Measurements from ENCODE around the gene TYSND1.

GRCh38 chr10:70160798-70161197, 14.3 kb upstream of the TYSND1 start:
- TF ChIP-seq CTCF (IDR thresholded peaks at IDR 0.05; ENCODE audit: low read depth, low read length) (no peak), POLR2A (IDR thresholded peaks at IDR 0.05; ENCODE audit: extremely low read depth, insufficient read length) (no peak)
